Measurements from ENCODE around the gene ZSCAN25.

DNA sequence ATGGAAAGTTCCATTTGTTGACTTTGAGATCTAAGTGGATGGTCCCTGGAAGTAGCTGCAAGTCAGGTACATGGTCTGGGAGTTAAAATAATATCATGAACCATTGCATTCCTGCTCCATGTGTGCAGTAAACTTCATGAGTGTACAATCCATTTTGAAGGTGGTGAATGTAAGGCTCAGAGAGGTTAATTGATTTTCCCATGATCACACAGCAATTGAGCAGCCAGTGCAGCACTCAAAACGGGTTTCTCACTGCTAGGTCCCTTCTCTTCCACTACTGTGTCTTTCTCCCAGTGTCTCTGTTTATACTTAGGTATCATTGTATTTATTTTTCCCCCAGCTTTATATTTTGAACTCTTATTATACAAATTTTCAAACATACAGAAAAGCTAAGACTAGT is 9.9 kb downstream of the ZSCAN25 start:
- TF ChIP-seq, protein P1, sequence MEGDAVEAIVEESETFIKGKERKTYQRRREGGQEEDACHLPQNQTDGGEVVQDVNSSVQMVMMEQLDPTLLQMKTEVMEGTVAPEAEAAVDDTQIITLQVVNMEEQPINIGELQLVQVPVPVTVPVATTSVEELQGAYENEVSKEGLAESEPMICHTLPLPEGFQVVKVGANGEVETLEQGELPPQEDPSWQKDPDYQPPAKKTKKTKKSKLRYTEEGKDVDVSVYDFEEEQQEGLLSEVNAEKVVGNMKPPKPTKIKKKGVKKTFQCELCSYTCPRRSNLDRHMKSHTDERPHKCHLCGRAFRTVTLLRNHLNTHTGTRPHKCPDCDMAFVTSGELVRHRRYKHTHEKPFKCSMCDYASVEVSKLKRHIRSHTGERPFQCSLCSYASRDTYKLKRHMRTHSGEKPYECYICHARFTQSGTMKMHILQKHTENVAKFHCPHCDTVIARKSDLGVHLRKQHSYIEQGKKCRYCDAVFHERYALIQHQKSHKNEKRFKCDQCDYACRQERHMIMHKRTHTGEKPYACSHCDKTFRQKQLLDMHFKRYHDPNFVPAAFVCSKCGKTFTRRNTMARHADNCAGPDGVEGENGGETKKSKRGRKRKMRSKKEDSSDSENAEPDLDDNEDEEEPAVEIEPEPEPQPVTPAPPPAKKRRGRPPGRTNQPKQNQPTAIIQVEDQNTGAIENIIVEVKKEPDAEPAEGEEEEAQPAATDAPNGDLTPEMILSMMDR (IDR thresholded peaks at IDR 0.05), result no peak
- TF ChIP-seq EP300 (IDR thresholded peaks at IDR 0.05), result no peak
- no peak for TF ChIP-seq POLR2A (IDR thresholded peaks at IDR 0.05)
